Measurements from ENCODE around the gene COL23A1.

DNA sequence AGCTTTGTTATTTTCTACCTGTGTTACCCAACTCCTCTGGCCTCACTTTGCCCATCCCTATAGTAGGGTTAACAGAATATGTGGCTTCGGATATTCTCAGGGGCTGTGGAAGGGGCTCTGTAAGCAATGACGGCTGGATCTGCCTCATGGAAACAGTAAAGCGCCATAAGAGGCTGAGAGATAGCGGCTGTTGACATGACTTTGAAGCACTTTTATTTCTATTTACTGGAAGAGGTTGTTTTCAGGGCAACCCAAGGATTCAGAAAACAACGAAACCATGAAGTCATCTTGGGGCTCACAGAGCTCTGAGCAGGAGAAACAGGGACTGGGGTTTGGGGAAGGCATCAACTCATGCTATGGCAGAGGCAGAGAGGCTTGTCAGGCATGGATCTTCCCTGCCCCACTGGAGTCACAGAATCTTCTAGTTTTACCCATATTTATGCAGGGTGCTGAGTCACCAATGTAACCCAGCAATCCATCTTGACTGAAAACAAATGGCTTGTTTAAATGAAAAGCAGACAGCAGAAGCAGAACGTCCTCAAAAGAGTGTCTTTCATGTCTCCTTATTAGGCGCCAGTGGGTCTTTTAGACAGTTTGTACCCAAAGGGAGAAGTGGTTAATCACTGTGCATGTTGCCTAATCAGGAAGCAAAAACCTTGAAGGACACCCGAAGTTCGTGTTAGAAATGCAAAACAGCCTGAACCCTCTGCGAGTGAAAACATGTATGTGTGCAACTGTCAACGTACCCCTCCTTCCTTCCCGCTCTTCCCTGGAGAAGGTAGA lies 113.0 kb downstream of the COL23A1 start:
- TF ChIP-seq POLR2A (IDR thresholded peaks at IDR 0.05) = no peak
- TF ChIP-seq, protein P1, sequence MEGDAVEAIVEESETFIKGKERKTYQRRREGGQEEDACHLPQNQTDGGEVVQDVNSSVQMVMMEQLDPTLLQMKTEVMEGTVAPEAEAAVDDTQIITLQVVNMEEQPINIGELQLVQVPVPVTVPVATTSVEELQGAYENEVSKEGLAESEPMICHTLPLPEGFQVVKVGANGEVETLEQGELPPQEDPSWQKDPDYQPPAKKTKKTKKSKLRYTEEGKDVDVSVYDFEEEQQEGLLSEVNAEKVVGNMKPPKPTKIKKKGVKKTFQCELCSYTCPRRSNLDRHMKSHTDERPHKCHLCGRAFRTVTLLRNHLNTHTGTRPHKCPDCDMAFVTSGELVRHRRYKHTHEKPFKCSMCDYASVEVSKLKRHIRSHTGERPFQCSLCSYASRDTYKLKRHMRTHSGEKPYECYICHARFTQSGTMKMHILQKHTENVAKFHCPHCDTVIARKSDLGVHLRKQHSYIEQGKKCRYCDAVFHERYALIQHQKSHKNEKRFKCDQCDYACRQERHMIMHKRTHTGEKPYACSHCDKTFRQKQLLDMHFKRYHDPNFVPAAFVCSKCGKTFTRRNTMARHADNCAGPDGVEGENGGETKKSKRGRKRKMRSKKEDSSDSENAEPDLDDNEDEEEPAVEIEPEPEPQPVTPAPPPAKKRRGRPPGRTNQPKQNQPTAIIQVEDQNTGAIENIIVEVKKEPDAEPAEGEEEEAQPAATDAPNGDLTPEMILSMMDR (IDR thresholded peaks at IDR 0.05) = no peak

All from gastroesophageal sphincter (tissue), 3 donors.